NB4 (cell line): Measurements from ENCODE around the gene NR4A1.

Experiments used
- POLR2A ChIP-seq: IDR thresholded peaks from 2 replicates; pipeline ENCODE4 v1.6.1; 2011; ENCODE audit warnings: mild to moderate bottlenecking; ENCODE audit not compliant: insufficient read length; ENCODE audit errors: extremely low read depth
- TF ChIP-seq, protein P1 (sequence below): IDR thresholded peaks from one replicate; pipeline ENCODE4 v1.5.1; 2012; ENCODE audit warnings: low read depth, low read length

DNA sequence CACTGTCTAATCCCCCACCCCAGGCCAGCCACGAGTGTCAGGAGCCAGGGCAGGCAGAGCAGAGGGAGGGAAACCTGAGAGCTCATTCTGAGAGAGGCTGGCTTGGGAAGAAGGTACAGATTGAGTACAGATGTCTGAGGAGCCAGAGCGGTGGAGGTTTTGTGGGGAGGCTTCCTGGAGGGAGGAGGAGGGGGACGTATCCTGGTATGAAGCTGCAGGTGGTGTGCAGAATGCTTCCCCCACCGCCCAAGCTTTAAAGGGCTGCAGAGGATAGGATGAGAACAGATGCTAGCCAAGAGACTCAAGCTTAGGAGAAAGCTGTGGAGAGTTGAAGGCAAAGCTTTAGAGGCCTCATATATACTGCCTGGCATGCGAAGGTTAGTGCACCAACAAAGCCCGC, 47.7 kb upstream of the NR4A1 start:
- no peak for TF ChIP-seq POLR2A
- TF ChIP-seq, protein P1, sequence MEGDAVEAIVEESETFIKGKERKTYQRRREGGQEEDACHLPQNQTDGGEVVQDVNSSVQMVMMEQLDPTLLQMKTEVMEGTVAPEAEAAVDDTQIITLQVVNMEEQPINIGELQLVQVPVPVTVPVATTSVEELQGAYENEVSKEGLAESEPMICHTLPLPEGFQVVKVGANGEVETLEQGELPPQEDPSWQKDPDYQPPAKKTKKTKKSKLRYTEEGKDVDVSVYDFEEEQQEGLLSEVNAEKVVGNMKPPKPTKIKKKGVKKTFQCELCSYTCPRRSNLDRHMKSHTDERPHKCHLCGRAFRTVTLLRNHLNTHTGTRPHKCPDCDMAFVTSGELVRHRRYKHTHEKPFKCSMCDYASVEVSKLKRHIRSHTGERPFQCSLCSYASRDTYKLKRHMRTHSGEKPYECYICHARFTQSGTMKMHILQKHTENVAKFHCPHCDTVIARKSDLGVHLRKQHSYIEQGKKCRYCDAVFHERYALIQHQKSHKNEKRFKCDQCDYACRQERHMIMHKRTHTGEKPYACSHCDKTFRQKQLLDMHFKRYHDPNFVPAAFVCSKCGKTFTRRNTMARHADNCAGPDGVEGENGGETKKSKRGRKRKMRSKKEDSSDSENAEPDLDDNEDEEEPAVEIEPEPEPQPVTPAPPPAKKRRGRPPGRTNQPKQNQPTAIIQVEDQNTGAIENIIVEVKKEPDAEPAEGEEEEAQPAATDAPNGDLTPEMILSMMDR, result no peak
